ENCODE data around the gene ABCA9.
A peak's percentile ranks its signal among the peaks of the same experiment; 100 is the strongest.

GRCh38 chr17:69047368-69048263, 13.1 kb downstream of the ABCA9 start:
- TF ChIP-seq CTCF (IDR thresholded peaks at IDR 0.05) = no peak
- TF ChIP-seq POLR2A (IDR thresholded peaks at IDR 0.05) = peak in 1 of 2 donors; percentile 36

Data from adrenal gland (tissue), 5 donors.